Panc1 (cell line): ENCODE data around the gene ARHGEF37. TPM values are rescaled to one million over a fixed set of nuclear protein-coding genes. Genes with fewer than 3 reads are reported as not detected.

Experiments
- ATAC-seq: fragments of 200-7000 bp; cut with Tn5 transposase; 2 replicates; pipeline ENCODE4 v1.9.1; 2020; ENCODE audit warnings: mild to moderate bottlenecking, moderate library complexity
- BruUV-seq: library from RNA; stranded (reverse); fragments of 400-500 nt; replicated peaks from 2 replicates; lab custom pipeline; 2021; lab: Mats Ljungman, UMichigan
- CTCF ChIA-PET: fragments of 300-600 bp; sonication (Branson Sonifier 250); formaldehyde crosslinking; loops from one replicate; lab custom pipeline; 2022; ENCODE audit warnings: antibody characterized with exemption; lab: Charles Lee
- POLR2A ChIA-PET: fragments of 300-600 bp; sonication (Branson Sonifier 250); formaldehyde crosslinking; loops from one replicate; lab custom pipeline; 2022; ENCODE audit warnings: antibody characterized with exemption; lab: Charles Lee
- DNase-seq: peaks from one replicate; pipeline ENCODE4 v3.0.0-alpha.2; 2010; ENCODE audit warnings: low read depth, low spot score
- H3K27ac ChIP-seq: 2 replicates; pipeline ENCODE4 v1.5.1; 2011; ENCODE audit warnings: mild to moderate bottlenecking, low read length, inconsistent platforms
- H3K27me3 ChIP-seq: fragments of 200-500 bp; sonication (Bioruptor generic); 2 replicates; pipeline ENCODE4 v1.6.0; 2014; ENCODE audit warnings: low read length, inconsistent platforms; ENCODE audit not compliant: control insufficient read depth, insufficient read depth
- H3K36me3 ChIP-seq: fragments of 200-500 bp; sonication (Bioruptor generic); 2 replicates; pipeline ENCODE4 v1.5.1; 2014; ENCODE audit warnings: inconsistent platforms, mild to moderate bottlenecking, low read length, moderate library complexity; ENCODE audit not compliant: control insufficient read depth, insufficient read depth
- H3K4me1 ChIP-seq: 2 replicates; pipeline ENCODE4 v1.5.1; 2011; ENCODE audit warnings: inconsistent platforms, mild to moderate bottlenecking, low read length, moderate library complexity; ENCODE audit not compliant: control insufficient read depth, insufficient read depth
- H3K4me3 ChIP-seq, 2 experiments: 2 replicates each; pipeline ENCODE4 v1.5.1; 2011 to 2012; ENCODE audit warnings: low read depth in 2 of 2, low read length in 2 of 2, mild to moderate bottlenecking in 2 of 2, inconsistent platforms in 1 of 2, moderate library complexity in 1 of 2
- H3K9me3 ChIP-seq: fragments of 200-500 bp; sonication (Bioruptor generic); 2 replicates; pipeline ENCODE4 v1.5.1; 2014; ENCODE audit warnings: low read depth, mild to moderate bottlenecking, inconsistent platforms, low read length, moderate library complexity; ENCODE audit not compliant: control insufficient read depth, insufficient read depth
- CTCF ChIP-seq: fragments of 450-650 bp; IDR thresholded peaks from 2 replicates; pipeline ENCODE4 v1.5.1; 2017; ENCODE audit warnings: mild to moderate bottlenecking
- POLR2AphosphoS5 ChIP-seq: IDR thresholded peaks from 2 replicates; pipeline ENCODE4 v1.6.1; 2012; ENCODE audit warnings: mild to moderate bottlenecking, low read depth, low read length, moderate library complexity
- REST ChIP-seq, 2 experiments: IDR thresholded peaks; 2 replicates each; pipeline ENCODE4 v1.6.1; 2011 to 2012; ENCODE audit warnings: low read depth in 2 of 2, control low read depth in 1 of 2, low read length in 1 of 2, mild to moderate bottlenecking in 1 of 2, moderate library complexity in 1 of 2; ENCODE audit not compliant: insufficient read depth in 1 of 2
- SIN3A ChIP-seq: IDR thresholded peaks from 2 replicates; pipeline ENCODE4 v1.6.1; 2012; ENCODE audit warnings: low read depth, mild to moderate bottlenecking, low read length, moderate library complexity, borderline replicate concordance; ENCODE audit not compliant: insufficient read depth
- TCF7L2 ChIP-seq: IDR thresholded peaks from 2 replicates; pipeline ENCODE4 v1.6.1; 2011; ENCODE audit warnings: mild to moderate bottlenecking, low read depth, low read length, inconsistent platforms
- in situ Hi-C: cut with HindIII; loops from 2 replicates; pipeline ENCODE4 v1.10.0; 2016; ENCODE audit warnings: low sequenced_read_pairs, low pct_unique_long_range_greater_than_20kb
- intact Hi-C: fragments of 100-400 bp; cut with micrococcal nuclease; formaldehyde crosslinking; loops from one replicate; pipeline ENCODE4 v1.10.0; 2022; ENCODE audit not compliant: unreplicated experiment
- total RNA-seq: library from RNA; stranded (reverse); gene quantifications from one replicate; pipeline ENCODE4 v1.2.1, GENCODE V29; 2021; ENCODE audit not compliant: unreplicated experiment

The ARHGEF37 gene
- total RNA-seq, 1 experiment from 2014 or later = 3.2 TPM

- H3K27ac ChIP-seq = peak overlapping the region; percentile 59
- DNase-seq (no peak), ATAC-seq (no peak)
- peak overlapping the region in 1 of 2 experiments; percentile 8; a peak in 1 of 4 replicates for H3K4me3 ChIP-seq
- peaks cover 46% of the 10 kb centered on the region for H3K36me3 ChIP-seq
- H3K27me3 ChIP-seq = no peaks in the 10 kb centered on the region
- ChIA-PET CTCF (no interaction called here), POLR2A (interaction anchor here (0.5 kb wide), 1 partner anchor 73 kb away, joined by 4 read pairs; no protein-coding TSS in a partner anchor)
- no peak for TF ChIP-seq REST (IDR thresholded peaks at IDR 0.05; ENCODE audit: insufficient read depth in 1 of 2, low read depth in 2 of 2, low read length in 1 of 2)
- no peak for TF ChIP-seq SIN3A
- TF ChIP-seq TCF7L2 = no peak
- TF ChIP-seq POLR2AphosphoS5 = no peak
- no peak for TF ChIP-seq CTCF
- H3K4me1 ChIP-seq = peaks cover 25% of the 10 kb centered on the region
- BruUV-seq = no TSS peak
- no peaks in the 10 kb centered on the region for H3K9me3 ChIP-seq
- in situ Hi-C loops = no loop called here
- intact Hi-C loops = no loop called here
Measured at GRCh38 chr5:149546974-149547373, 34.3 kb upstream of the ARHGEF37 start.

- no peak for ATAC-seq
- intact Hi-C loops (no loop called here), in situ Hi-C loops (no loop called here)
- Histone ChIP-seq H3K27ac (peak overlapping the region; percentile 98), H3K9me3 (no peaks in the 10 kb centered on the region), H3K4me1 (peaks cover 22% of the 10 kb centered on the region), H3K36me3 (peaks cover 38% of the 10 kb centered on the region), H3K4me3 (peak overlapping the region; percentile 71 to 99), H3K27me3 (no peaks in the 10 kb centered on the region)
- CTCF ChIA-PET = interaction anchor here (0.6 kb wide), 1 partner anchor 193 kb away, joined by 3 read pairs; no protein-coding TSS in a partner anchor
- TF ChIP-seq REST (IDR thresholded peaks at IDR 0.05; ENCODE audit: insufficient read depth in 1 of 2, low read depth in 2 of 2, low read length in 1 of 2) (no peak), TCF7L2 (peak; percentile 89)
- POLR2A ChIA-PET = interaction anchor here (0.5 to 1.7 kb wide), 5 partner anchors 8 to 35 kb away, joined by 3 to 17 read pairs (median 4); no protein-coding TSS in a partner anchor
- no TSS peak for BruUV-seq
- peak; percentile 39 for DNase-seq
Measured at GRCh38 chr5:149549461-149550267, 31.6 kb upstream of the ARHGEF37 start.
